Choroid plexus epithelial cell (primary cell): ENCODE data around the gene NUMBL.
A peak's percentile ranks its signal among the peaks of the same experiment; 100 is the strongest.

Source experiments
- DNase-seq: peaks from one replicate; pipeline ENCODE4 v3.0.0-alpha.2; 2010; ENCODE audit warnings: low read depth
- H3K4me3 ChIP-seq: 2 replicates; pipeline ENCODE4 v1.5.1; 2011; ENCODE audit warnings: low read depth, mild to moderate bottlenecking, control low read depth, low read length, moderate library complexity
- TF ChIP-seq, protein P1 (sequence below): conservative IDR thresholded peaks from 2 replicates; pipeline ENCODE4 v1.5.1; 2011; ENCODE audit warnings: low read depth, mild to moderate bottlenecking, control low read depth, inconsistent platforms, low read length, moderate library complexity

Gene NUMBL

DNA sequence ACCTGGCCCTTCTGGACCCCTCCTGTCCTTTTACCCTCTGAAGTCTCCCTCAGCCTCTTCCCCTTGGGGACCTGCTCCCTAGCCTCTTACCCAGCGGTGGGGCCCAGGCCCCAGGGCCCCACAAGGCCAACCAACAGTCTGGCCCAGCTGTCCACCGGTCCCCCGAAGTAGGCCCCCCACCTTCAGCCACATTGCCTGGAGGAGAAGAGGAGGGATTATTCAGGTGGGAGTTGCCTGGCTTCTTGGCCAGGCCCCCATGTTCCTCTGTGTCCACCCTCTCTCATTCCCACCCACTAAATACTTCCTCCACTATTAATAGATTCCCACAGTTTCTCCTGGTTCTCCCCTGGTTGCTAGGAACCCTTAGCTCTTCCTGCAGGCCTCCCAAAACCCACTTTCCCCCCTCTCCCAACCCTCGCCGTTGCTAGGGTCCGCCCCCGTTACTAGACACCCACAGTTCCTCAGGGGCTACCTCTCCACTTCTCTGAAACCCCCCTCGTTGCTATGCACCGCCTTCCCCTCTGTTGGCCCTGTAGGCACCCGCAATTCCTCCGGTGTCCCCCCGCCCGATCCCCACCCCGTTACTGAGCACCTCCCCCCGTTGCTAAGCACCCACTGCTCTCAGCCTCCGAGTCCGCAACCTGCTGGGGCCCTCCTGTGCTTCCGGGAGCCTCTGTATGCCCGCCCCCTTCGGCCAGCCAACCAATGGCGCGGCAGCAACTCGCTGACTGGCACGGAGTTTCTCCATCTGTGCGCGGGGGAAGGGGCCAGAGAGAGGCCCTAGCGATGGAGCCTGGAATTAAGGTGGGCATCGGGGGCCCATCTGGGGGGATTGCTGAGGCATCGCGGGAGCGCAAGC lies 24.2 kb upstream of the NUMBL start:
- peak; percentile 95 for DNase-seq
- TF ChIP-seq, protein P1, sequence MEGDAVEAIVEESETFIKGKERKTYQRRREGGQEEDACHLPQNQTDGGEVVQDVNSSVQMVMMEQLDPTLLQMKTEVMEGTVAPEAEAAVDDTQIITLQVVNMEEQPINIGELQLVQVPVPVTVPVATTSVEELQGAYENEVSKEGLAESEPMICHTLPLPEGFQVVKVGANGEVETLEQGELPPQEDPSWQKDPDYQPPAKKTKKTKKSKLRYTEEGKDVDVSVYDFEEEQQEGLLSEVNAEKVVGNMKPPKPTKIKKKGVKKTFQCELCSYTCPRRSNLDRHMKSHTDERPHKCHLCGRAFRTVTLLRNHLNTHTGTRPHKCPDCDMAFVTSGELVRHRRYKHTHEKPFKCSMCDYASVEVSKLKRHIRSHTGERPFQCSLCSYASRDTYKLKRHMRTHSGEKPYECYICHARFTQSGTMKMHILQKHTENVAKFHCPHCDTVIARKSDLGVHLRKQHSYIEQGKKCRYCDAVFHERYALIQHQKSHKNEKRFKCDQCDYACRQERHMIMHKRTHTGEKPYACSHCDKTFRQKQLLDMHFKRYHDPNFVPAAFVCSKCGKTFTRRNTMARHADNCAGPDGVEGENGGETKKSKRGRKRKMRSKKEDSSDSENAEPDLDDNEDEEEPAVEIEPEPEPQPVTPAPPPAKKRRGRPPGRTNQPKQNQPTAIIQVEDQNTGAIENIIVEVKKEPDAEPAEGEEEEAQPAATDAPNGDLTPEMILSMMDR = no peak
- peak overlapping the region; percentile 81 for H3K4me3 ChIP-seq

DNA sequence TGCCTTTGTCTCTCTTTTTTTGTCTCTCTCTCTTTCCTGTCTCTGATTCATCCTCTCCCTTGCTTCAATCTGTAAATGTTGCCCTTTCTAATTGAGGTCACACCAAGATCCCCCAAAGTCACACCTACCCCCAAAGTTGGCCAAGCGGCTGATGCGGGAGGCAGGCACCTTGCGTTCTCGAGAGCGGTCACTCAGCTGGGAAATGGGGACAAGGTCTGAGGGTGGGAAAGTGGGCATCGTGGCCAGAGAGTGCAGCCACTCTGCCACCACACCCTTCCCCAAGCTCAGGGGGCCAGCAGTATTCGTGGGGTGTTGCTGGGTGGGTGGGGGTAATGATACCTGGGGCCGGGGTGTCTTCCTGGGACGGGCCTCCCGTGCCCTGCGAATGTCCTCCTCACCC lies 23.5 kb upstream of the NUMBL start:
- no peak overlapping the region for H3K4me3 ChIP-seq
- TF ChIP-seq, protein P1 = no peak
- no peak for DNase-seq

DNA sequence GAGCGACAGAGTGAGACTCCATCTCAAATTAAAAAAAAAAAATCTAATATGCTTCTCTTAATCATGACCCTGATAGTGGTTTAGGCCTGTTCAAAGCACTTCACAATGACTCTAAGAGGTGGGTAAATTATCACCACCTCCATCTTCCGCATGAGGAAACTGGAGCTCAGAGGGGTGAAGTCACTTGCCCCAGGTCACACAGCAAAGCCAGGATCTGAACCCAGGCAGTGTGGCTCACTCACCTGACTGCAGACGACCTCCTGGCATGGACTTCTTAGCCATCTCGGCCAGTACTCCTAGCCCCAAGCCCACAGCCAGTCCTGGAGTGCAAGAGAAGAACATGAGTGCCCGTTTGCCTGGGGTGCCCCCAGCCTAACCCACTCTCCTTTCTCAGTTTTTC lies 19.4 kb upstream of the NUMBL start:
- TF ChIP-seq, protein P1 = no peak
- no peak for DNase-seq
- H3K4me3 ChIP-seq = no peak overlapping the region

DNA sequence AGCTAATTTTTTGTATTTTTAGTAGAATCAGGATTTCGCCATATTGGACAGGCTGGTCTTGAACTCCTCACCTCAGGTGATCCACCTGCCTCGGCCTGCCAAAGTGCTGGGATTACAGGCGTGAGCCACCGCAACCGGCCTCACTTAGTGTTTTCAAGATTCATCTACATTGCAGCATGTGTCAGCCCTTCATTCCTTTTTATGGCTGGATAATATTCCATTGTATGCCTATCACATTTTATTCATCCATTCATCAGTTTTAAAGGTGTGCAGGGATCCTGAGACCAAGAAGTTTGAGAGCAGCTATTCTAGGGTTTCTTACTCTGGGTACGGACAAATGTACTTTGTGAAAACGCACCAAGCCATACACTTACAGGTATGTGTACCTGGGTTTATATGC lies 17.2 kb upstream of the NUMBL start:
- TF ChIP-seq, protein P1 = no peak
- no peak overlapping the region for H3K4me3 ChIP-seq
- no peak for DNase-seq

DNA sequence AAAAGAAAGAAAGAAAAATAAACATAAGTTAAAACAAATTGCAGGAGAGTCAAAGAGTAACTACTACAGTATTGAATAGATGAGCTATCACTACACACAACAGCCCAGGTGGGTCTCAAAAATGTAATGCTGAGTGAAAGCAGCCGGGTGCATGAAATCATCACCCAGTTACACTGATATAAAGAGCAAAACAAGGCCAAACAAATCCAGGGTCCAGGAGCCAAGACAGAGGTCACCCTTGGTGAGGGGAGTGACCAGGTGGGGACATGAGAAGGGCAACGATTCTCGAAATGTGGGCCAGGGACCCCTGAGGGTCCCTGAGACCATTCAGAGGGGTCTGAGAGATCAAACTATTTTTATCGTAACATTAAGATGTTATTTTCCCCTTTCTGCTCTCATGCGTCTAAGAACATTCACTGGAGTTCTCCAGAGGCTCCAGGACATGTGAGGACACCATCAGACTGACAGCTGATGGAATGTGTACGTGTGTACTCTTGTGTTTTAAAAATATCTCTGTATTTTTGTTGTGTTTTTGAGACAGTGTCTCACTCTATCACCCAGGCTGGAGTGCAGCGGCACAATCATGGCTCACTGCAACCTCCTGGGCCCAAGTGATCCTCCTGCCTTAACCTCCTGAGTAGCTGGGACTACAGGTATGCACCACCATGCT lies 15.6 kb upstream of the NUMBL start:
- TF ChIP-seq, protein P1 = no peak
- no peak for DNase-seq
- H3K4me3 ChIP-seq = no peak overlapping the region

DNA sequence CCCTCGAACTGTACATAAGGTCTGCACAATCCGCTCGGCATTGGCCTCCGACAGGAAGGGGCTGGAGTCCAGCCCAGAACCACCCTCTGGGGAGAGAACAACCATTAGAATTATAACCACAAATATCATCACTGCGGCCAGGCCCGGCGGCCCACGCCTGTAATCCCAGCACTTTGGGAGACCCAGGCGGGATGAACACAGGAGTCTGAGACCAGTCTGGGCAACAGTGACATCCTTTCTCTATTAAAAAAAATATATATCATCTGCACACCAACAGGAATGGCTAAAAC lies 14.9 kb upstream of the NUMBL start:
- no peak overlapping the region for H3K4me3 ChIP-seq
- DNase-seq = no peak
- TF ChIP-seq, protein P1 = no peak
